H1 (cell line): Measurements from ENCODE around the gene HYAL1. TPM values are rescaled to one million over a fixed set of nuclear protein-coding genes. Genes with fewer than 3 reads are reported as not detected.

ENCODE experiments used
- TCF12 ChIP-seq: IDR thresholded peaks from 2 replicates; pipeline ENCODE4 v1.6.1; 2011; ENCODE audit warnings: low read depth, mild to moderate bottlenecking, low read length
- polyA plus RNA-seq, 7 experiments: library from polyadenylated mRNA; depleted of rRNA in 3 of 7; stranded (reverse) in 5 of 7; unstranded in 2 of 7; fragments of >200 nt in 5 of 7; fragments of 200-250 nt in 2 of 7; gene quantifications; 1 replicate in 5 of 7; 2 replicates in 1 of 7; 4 replicates in 1 of 7; pipeline versions ENCODE4 v1.2.1 to v1.2.3, GENCODE V29; 2011 to 2013; ENCODE audit warnings: missing spikeins in 2 of 7, mixed read lengths in 2 of 7
- total RNA-seq: library from RNA; stranded (reverse); fragmentation: NEBNext Ultra II Directional; extraction: Animal tissue kit (Norgen Biotek cat#: 25700); gene quantifications from 2 replicates; pipeline ENCODE4 v1.2.1, GENCODE V29; 2021
- TF ChIP-seq, protein P1 (sequence below), 3 experiments: IDR thresholded peaks; 1 replicate in 2 of 3; 2 replicates in 1 of 3; pipeline versions ENCODE4 v1.5.1 to v1.6.1; 2011; ENCODE audit warnings: low read length in 3 of 3, mild to moderate bottlenecking in 3 of 3, inconsistent platforms in 2 of 3, low read depth in 1 of 3, moderate library complexity in 1 of 3; ENCODE audit not compliant: insufficient read depth in 1 of 3; ENCODE audit errors: control extremely low read depth in 1 of 3

The HYAL1 gene
- total and polyA plus RNA-seq, 2 of the 8 experiments (the other 6 are each of a cell fraction or from before 2014, with no cell fraction given), result 2.0 to 5.4 TPM

DNA sequence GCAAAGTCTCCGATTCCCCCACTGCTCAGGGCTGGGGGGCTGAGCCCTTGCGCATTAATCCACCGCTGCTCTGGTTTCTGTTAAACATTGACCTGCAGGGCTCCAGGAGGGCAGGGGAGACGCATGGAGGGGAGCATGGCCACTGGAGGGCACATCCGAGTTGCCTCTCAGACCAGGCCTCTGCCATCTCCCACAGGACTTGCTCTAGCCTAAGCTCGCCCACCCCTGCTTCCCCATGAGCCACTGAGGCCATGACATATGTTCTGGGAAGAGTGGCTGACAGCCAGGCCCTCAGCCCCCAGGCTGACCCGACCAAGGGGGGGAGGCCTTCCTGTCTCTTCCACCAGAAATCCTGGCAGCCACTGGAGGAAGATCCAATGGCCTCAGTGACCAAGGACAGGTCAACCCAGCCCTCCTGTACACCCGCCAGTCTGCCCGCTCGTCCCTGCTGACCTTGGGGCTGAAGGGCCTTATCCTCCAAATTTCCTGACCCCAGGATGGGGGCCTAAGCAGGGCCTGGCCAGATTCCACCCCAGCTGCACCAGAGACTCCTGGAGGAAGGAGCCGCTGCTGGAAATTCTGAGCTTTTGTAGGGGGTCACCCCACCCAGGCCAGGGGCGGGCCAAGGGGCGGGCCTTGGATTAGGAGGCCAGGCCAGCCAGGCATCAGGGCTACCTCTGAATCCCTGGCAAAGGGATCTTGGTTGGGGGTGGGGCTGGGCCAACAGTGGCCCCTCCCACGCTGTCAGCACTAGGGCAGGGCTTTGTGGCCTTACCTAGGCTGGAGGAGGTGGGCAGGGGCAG is at the start of gene HYAL1 (continued):
- TF ChIP-seq TCF12, result no peak
- TF ChIP-seq, protein P1, sequence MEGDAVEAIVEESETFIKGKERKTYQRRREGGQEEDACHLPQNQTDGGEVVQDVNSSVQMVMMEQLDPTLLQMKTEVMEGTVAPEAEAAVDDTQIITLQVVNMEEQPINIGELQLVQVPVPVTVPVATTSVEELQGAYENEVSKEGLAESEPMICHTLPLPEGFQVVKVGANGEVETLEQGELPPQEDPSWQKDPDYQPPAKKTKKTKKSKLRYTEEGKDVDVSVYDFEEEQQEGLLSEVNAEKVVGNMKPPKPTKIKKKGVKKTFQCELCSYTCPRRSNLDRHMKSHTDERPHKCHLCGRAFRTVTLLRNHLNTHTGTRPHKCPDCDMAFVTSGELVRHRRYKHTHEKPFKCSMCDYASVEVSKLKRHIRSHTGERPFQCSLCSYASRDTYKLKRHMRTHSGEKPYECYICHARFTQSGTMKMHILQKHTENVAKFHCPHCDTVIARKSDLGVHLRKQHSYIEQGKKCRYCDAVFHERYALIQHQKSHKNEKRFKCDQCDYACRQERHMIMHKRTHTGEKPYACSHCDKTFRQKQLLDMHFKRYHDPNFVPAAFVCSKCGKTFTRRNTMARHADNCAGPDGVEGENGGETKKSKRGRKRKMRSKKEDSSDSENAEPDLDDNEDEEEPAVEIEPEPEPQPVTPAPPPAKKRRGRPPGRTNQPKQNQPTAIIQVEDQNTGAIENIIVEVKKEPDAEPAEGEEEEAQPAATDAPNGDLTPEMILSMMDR (IDR thresholded peaks at IDR 0.05; ENCODE audit: control extremely low read depth in 1 of 3, insufficient read depth in 1 of 3, low read depth in 1 of 3, low read length in 3 of 3), result peak in 2 of 3 experiments; percentile 39 to 41; a peak in 3 of 4 replicates
- TF ChIP-seq, all 59 proteins: peak for 5
